GM12878 (cell line): ENCODE data around the gene FAS.

Experiments
- FOS ChIP-seq: IDR thresholded peaks from 3 replicates; pipeline ENCODE4 v1.6.1; 2011; ENCODE audit warnings: borderline replicate concordance; ENCODE audit not compliant: insufficient read length; ENCODE audit errors: extremely low read depth
- IKZF1 ChIP-seq: fragments of 450-650 bp; conservative IDR thresholded peaks from 2 replicates; pipeline ENCODE4 v1.6.1; 2017; ENCODE audit warnings: antibody characterized with exemption, mild to moderate bottlenecking
- MTA3 ChIP-seq: IDR thresholded peaks from 2 replicates; pipeline ENCODE4 v1.6.1; 2012; ENCODE audit warnings: low read length, inconsistent platforms, borderline replicate concordance
- POLR2A ChIP-seq: IDR thresholded peaks from 2 replicates; pipeline ENCODE4 v1.6.1; 2011; ENCODE audit warnings: low read depth, mild to moderate bottlenecking, low read length
- RAD21 ChIP-seq: IDR thresholded peaks from 2 replicates; pipeline ENCODE4 v1.6.1; 2011; ENCODE audit warnings: mild to moderate bottlenecking, low read depth, low read length, moderate library complexity; ENCODE audit not compliant: insufficient read depth
- RELA ChIP-seq: fragments of 450-650 bp; IDR thresholded peaks from 2 replicates; pipeline ENCODE4 v1.8.0; 2014; ENCODE audit warnings: borderline replicate concordance; ENCODE audit not compliant: partially characterized antibody
- SPI1 ChIP-seq: IDR thresholded peaks from 2 replicates; pipeline ENCODE4 v1.6.1; 2011; ENCODE audit warnings: low read depth, mild to moderate bottlenecking, low read length, moderate library complexity, borderline replicate concordance; ENCODE audit not compliant: insufficient read depth
- ZNF24 ChIP-seq: fragments of 450-650 bp; IDR thresholded peaks from 2 replicates; pipeline ENCODE4 v1.6.1; 2017; ENCODE audit warnings: antibody characterized with exemption, mild to moderate bottlenecking
- TF ChIP-seq, protein P1 (sequence below): IDR thresholded peaks from 2 replicates; pipeline ENCODE4 v1.6.1; 2012; ENCODE audit warnings: low read depth, low read length, improper control_type of control experiment
- TF ChIP-seq, protein P2 (sequence below), 3 experiments: IDR thresholded peaks in 2 of 3; conservative IDR thresholded peaks in 1 of 3; 2 replicates each; pipeline ENCODE4 v1.5.1; 2011; ENCODE audit warnings: low read depth in 3 of 3, low read length in 3 of 3, mild to moderate bottlenecking in 3 of 3, control low read depth in 2 of 3, moderate library complexity in 2 of 3, inconsistent platforms in 1 of 3, mixed read lengths in 1 of 3; ENCODE audit not compliant: control insufficient read depth in 2 of 3, insufficient read depth in 1 of 3; ENCODE audit errors: extremely low read depth in 1 of 3

DNA sequence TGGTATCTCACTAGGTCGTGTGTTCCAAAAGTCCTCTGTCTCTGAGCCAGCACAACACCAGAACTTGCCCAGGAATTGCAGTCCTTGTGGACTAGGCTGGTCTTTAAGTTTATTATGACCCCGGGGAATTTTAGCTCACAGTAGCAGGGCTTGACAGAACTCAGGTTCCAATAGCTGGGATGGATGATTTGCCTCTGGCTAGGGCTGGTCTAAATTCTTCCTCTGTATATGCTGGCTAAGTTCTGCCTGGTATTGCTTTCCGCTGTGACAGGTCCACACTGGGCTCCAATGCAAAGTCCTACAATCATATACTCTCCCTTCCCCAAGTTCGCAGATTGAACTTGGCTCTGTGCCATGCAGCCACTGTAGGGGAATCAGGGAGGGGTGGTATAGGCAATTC lies 52.5 kb downstream of the FAS start:
- TF ChIP-seq IKZF1 (no peak), RELA (no peak), ZNF24 (no peak), SPI1 (no peak), POLR2A (no peak), MTA3 (no peak), RAD21 (no peak), FOS (no peak)
- TF ChIP-seq, protein P1, sequence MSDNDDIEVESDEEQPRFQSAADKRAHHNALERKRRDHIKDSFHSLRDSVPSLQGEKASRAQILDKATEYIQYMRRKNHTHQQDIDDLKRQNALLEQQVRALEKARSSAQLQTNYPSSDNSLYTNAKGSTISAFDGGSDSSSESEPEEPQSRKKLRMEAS, result no peak
- TF ChIP-seq, protein P2, sequence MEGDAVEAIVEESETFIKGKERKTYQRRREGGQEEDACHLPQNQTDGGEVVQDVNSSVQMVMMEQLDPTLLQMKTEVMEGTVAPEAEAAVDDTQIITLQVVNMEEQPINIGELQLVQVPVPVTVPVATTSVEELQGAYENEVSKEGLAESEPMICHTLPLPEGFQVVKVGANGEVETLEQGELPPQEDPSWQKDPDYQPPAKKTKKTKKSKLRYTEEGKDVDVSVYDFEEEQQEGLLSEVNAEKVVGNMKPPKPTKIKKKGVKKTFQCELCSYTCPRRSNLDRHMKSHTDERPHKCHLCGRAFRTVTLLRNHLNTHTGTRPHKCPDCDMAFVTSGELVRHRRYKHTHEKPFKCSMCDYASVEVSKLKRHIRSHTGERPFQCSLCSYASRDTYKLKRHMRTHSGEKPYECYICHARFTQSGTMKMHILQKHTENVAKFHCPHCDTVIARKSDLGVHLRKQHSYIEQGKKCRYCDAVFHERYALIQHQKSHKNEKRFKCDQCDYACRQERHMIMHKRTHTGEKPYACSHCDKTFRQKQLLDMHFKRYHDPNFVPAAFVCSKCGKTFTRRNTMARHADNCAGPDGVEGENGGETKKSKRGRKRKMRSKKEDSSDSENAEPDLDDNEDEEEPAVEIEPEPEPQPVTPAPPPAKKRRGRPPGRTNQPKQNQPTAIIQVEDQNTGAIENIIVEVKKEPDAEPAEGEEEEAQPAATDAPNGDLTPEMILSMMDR (IDR thresholded peaks at IDR 0.05 in 2 of 3, conservative IDR thresholded peaks at IDR 0.05 in 1 of 3; ENCODE audit: control insufficient read depth in 2 of 3, extremely low read depth in 1 of 3, insufficient read depth in 1 of 3, low read depth in 3 of 3, low read length in 3 of 3), result no peak
